Measurements from ENCODE around the gene CCDC88C.

CCDC88C gene

GRCh38 chr14:91385224-91385623, 32.4 kb downstream of the CCDC88C start:
- TF ChIP-seq CTCF (IDR thresholded peaks at IDR 0.05): no peak

GRCh38 chr14:91383439-91383838, 34.2 kb downstream of the CCDC88C start:
- TF ChIP-seq CTCF (IDR thresholded peaks at IDR 0.05): no peak

GRCh38 chr14:91381801-91382670, 35.6 kb downstream of the CCDC88C start:
- no peak for TF ChIP-seq CTCF (IDR thresholded peaks at IDR 0.05)

GRCh38 chr14:91380610-91381371, 36.8 kb downstream of the CCDC88C start:
- TF ChIP-seq CTCF (IDR thresholded peaks at IDR 0.05): no peak

- TF ChIP-seq CTCF (IDR thresholded peaks at IDR 0.05): no peak
Observed at GRCh38 chr14:91380123-91380522, 37.5 kb downstream of the CCDC88C start.

- no peak for TF ChIP-seq CTCF (IDR thresholded peaks at IDR 0.05)
Observed at GRCh38 chr14:91379579-91379932, 38.1 kb downstream of the CCDC88C start.

GRCh38 chr14:91378930-91379578, 38.6 kb downstream of the CCDC88C start:
- no peak for TF ChIP-seq CTCF (IDR thresholded peaks at IDR 0.05)

All from LNCAP (cell line).